Measurements from ENCODE around the gene BOD1L1. TPM values are rescaled to one million over a fixed set of nuclear protein-coding genes. Genes with fewer than 3 reads are reported as not detected.
A peak's percentile ranks its signal among the peaks of the same experiment; 100 is the strongest.

Gene BOD1L1
- total RNA-seq, 4 donors from 2014 or later: 36.9 to 74.1 (median 49.6) TPM

DNA sequence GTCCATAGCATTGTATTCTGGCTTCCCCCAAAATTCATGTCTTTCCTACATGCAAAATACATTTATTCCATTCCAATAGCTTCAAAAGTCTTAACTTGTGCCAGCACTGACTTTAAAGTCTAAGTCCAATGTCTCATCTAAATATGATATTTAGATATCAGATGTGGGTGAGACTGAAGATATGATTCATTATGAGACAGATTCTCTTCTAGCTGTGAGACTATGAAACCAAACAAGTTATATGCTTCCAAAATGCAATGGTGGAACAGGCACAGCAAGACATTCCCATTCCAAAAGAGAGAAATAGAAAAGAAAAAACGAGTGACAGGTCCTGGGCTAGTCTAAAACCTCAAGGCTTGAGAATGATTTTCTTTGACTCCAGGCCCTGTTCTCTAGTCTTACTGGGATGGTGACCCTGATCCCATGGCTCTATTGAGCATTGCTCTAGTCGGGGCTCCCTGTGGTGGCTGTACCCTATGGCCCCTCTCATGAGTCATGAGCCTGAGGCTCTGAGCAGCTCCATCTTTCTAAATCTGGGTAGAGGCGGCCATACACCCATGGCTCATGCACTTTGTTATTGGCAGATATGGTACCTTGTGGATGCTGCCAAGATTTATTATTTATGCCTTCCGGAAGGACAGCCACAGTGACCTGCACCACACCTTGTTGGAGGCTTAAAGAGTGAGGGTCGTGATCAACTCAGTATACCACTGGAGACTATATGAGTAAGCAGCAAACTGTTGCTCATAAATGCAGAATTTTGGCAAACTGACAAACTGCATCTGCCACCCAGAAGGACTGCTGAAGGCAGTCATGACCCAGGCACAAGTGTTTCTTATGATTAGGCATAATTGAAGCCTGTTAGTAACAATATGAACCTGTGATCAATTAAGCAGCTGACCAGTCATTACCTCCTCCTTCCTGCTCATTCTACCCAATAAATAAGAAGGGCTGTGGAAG lies 38.5 kb upstream of the BOD1L1 start:
- TF ChIP-seq, protein P1, sequence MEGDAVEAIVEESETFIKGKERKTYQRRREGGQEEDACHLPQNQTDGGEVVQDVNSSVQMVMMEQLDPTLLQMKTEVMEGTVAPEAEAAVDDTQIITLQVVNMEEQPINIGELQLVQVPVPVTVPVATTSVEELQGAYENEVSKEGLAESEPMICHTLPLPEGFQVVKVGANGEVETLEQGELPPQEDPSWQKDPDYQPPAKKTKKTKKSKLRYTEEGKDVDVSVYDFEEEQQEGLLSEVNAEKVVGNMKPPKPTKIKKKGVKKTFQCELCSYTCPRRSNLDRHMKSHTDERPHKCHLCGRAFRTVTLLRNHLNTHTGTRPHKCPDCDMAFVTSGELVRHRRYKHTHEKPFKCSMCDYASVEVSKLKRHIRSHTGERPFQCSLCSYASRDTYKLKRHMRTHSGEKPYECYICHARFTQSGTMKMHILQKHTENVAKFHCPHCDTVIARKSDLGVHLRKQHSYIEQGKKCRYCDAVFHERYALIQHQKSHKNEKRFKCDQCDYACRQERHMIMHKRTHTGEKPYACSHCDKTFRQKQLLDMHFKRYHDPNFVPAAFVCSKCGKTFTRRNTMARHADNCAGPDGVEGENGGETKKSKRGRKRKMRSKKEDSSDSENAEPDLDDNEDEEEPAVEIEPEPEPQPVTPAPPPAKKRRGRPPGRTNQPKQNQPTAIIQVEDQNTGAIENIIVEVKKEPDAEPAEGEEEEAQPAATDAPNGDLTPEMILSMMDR (IDR thresholded peaks at IDR 0.05): no peak
- TF ChIP-seq POLR2A (IDR thresholded peaks at IDR 0.05): no peak
- DNase-seq: no peak
- Histone ChIP-seq H3K27me3 (no peaks in the 10 kb centered on the region), H3K27ac (no peak overlapping the region), H3K4me3 (replicated peaks in 1 of 3) (no peak overlapping the region), H3K36me3 (no peaks in the 10 kb centered on the region), H3K4me1 (no peaks in the 10 kb centered on the region), H3K9me3 (no peaks in the 10 kb centered on the region)
- 59 to 65% methylated on average over 5 of the region's 5 CpGs for WGBS, 2 donors
- intact Hi-C loops (cut with DNase I): no loop called here

DNA sequence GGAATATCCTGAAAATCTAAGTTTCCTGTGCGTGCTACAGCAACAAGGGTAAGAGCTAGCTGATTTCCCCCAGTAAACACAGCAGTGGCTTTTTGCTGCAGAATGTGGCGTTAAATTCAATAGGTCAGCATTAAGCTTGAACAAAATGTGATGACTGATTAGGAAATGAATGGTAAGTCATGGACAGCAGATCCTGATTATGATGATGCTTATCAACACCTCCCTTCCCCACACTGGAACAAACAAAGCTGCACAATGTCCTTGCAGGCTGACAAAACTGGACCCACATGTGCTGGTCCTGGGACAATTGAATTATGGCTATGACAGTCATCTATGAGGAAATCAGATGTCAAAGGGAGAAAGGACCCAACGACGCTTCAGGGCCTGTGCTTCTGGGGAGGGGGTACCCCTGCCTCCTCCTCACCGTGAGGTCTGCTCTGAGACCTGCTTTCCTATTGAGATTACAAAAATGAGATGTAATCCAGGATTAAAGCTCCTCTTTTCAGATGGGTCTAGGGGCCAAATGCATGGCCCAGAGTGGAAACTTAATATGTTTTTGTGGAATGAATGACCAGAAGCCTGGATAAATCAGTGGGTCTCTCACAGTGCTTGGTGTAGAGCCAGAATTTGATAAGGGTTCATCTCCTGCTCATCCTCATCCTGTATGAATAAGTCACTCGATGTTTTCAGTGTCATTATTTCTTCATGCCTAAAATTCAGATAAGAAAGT lies 32.0 kb upstream of the BOD1L1 start:
- Histone ChIP-seq H3K4me3 (replicated peaks in 1 of 3) (no peak overlapping the region), H3K9me3 (no peaks in the 10 kb centered on the region), H3K4me1 (no peaks in the 10 kb centered on the region), H3K27me3 (no peaks in the 10 kb centered on the region), H3K36me3 (no peaks in the 10 kb centered on the region), H3K27ac (no peak overlapping the region)
- no peak for DNase-seq
- WGBS, 2 donors: 75 to 76% methylated on average over 6 of the region's 6 CpGs
- no peak for TF ChIP-seq POLR2A (IDR thresholded peaks at IDR 0.05)
- TF ChIP-seq, protein P1 (IDR thresholded peaks at IDR 0.05): no peak
- intact Hi-C loops (cut with DNase I): no loop called here

DNA sequence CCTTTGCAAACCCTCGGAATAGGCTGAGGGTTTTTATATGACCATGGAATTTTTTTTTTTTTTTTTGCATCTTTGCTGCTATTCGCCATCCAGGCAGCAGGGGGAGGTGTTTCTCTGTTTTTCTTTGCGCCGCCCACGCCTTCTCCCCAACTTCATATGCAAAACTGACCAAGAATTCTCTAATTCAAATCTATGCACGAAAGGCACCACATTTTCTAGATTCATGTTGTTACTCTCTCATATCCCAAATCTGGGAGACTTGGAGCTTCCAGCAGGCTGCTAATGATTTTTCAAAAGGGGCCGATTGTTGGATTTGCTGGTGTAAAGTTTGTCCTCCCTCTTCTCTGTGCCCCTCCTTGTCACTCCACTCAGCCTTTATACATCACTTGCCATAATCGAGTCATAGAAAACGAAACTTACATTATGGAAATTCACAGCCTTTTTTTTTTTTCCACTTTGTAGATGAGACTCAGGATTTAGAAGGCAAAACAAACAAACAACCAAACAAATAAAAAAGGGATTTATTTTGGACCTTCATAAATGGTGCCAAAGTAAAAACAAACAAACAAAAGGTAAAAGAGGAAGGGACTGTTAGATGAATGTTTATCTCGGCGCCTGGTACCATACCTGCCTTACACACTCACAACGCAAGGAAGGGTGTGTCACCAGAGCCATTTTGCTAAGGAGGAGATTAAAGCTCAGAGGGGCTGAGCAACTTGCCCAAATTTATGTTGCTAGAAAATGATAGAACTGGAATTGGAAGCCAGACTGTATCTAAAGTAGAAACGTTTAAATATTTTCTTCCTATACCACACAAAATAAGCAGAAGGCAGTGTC lies 29.3 kb upstream of the BOD1L1 start:
- intact Hi-C loops (cut with DNase I): no loop called here
- peak; percentile 55 to 62 for DNase-seq
- H3K27me3 ChIP-seq: no peaks in the 10 kb centered on the region
- H3K27ac ChIP-seq: no peak overlapping the region
- H3K9me3 ChIP-seq: no peaks in the 10 kb centered on the region
- no peaks in the 10 kb centered on the region for H3K4me1 ChIP-seq
- no peaks in the 10 kb centered on the region for H3K36me3 ChIP-seq
- WGBS, 2 donors: 14 to 16% methylated on average over 13 of the region's 13 CpGs
- H3K4me3 ChIP-seq (replicated peaks in 1 of 3): no peak overlapping the region
- TF ChIP-seq, protein P1 (IDR thresholded peaks at IDR 0.05): peak in 5 of 6 experiments; percentile 33 to 74 (median 51)
- no peak for TF ChIP-seq POLR2A (IDR thresholded peaks at IDR 0.05)

DNA sequence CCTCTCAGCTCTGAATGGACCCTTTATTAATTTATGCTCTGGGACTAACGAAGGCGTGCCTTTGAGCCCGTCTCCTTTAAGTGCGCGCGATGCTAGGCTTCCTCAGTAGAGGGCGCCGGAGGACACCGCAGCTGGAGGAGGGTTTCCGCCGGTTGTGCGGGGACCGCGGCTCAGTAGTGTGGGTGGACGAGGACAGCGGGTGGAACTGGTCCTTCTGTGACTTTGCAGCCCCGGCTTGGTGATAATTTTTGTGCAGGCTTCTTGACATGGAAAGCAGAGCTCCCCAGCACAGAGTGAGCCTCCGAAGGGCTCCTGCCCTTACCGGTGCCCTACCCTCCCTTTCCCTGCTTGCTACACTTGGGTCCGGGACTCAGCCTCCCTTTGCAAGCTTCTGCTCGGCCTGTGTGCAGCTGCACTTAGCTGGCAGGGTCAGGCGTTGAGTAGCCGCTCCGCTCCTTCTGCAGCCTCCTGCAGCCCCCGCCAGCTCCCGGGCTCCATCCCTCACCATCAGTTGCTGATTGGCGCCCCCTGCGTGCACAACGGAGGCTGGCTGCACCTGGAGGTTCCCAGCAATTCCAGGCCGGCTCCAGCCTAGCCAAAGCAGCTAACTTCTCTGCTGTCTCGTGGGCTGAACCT lies 26.8 kb upstream of the BOD1L1 start:
- no peak overlapping the region for H3K27ac ChIP-seq
- no peaks in the 10 kb centered on the region for H3K27me3 ChIP-seq
- H3K4me1 ChIP-seq: no peaks in the 10 kb centered on the region
- H3K4me3 ChIP-seq (replicated peaks in 1 of 3): peak overlapping the region in 2 of 3 donors; percentile 17 to 39
- DNase-seq: peak; percentile 69 to 79
- intact Hi-C loops (cut with DNase I): no loop called here
- no peaks in the 10 kb centered on the region for H3K36me3 ChIP-seq
- no peaks in the 10 kb centered on the region for H3K9me3 ChIP-seq
- WGBS, 2 donors: 1 to 4% methylated on average over 28 to 30 of the region's 31 CpGs
- no peak for TF ChIP-seq POLR2A (IDR thresholded peaks at IDR 0.05)
- TF ChIP-seq, protein P1 (IDR thresholded peaks at IDR 0.05): peak; percentile 49 to 87 (median 62)
